Activated CD8-positive, alpha-beta memory T cell treated with anti-CD3 and anti-CD28 coated beads, Interleukin-2, amount 10 ng/mL, durations not matched to agents 7 days and 5 days (primary cell): ENCODE measurements around the gene TRIM63. TPM values are rescaled to one million over a fixed set of nuclear protein-coding genes. Genes with fewer than 3 reads are reported as not detected.
A peak's percentile ranks its signal among the peaks of the same experiment; 100 is the strongest.

Source experiments
- ATAC-seq: fragments of 150-1000 bp; cut with Tn5 transposase; one replicate; pipeline ENCODE4 v1.10.0; 2021; ENCODE audit warnings: moderate library complexity
- CTCF ChIA-PET: fragments of 350-600 bp; sonication (Branson Sonifier 250); formaldehyde crosslinking; loops from one replicate; lab custom pipeline; 2021; ENCODE audit warnings: antibody characterized with exemption; lab: Charles Lee
- DNase-seq: peaks from one replicate; pipeline ENCODE4 v3.0.0-alpha.2; 2020
- H3K27ac Mint-ChIP-seq: one replicate; pipeline ENCODE4 v1.8.0; 2021; ENCODE audit warnings: mild to moderate bottlenecking, mixed read lengths
- H3K27me3 Mint-ChIP-seq: one replicate; pipeline ENCODE4 v1.8.0; 2021; ENCODE audit warnings: mixed read lengths
- H3K36me3 Mint-ChIP-seq: one replicate; pipeline ENCODE4 v1.8.0; 2021; ENCODE audit warnings: mild to moderate bottlenecking, mixed read lengths
- H3K4me1 Mint-ChIP-seq: one replicate; pipeline ENCODE4 v1.8.0; 2021; ENCODE audit warnings: mixed read lengths
- H3K4me3 Mint-ChIP-seq: one replicate; pipeline ENCODE4 v1.8.0; 2021; ENCODE audit warnings: mild to moderate bottlenecking, moderate library complexity, mixed read lengths
- H3K9me3 Mint-ChIP-seq: one replicate; pipeline ENCODE4 v1.8.0; 2022; ENCODE audit warnings: low read depth, mixed read lengths
- total RNA-seq, 2 experiments: library from RNA; stranded (reverse); gene quantifications; one replicate each; pipeline ENCODE4 v1.2.3, GENCODE V29; 2021

The TRIM63 gene
- total RNA-seq, 2 experiments from 2014 or later, result not detected

- Mint-ChIP-seq H3K9me3 (no peaks in the 10 kb centered on the region), H3K4me1 (no peaks in the 10 kb centered on the region), H3K27ac (no peak overlapping the region), H3K36me3 (no peaks in the 10 kb centered on the region), H3K4me3 (no peak overlapping the region), H3K27me3 (peaks cover 50% of the 10 kb centered on the region)
- no peak for DNase-seq
- CTCF ChIA-PET, result no interaction called here
- ATAC-seq, result peak; percentile 12
Measured at GRCh38 chr1:26081267-26082019, 14.0 kb upstream of the TRIM63 start.

GRCh38 chr1:26079960-26080814 lies 12.8 kb upstream of the TRIM63 start:
- H3K27me3 Mint-ChIP-seq, result peaks cover 50% of the 10 kb centered on the region
- no peak for DNase-seq
- H3K9me3 Mint-ChIP-seq, result no peaks in the 10 kb centered on the region
- no peak for ATAC-seq
- H3K27ac Mint-ChIP-seq, result no peak overlapping the region
- no peak overlapping the region for H3K4me3 Mint-ChIP-seq
- no peaks in the 10 kb centered on the region for H3K36me3 Mint-ChIP-seq
- CTCF ChIA-PET, result interaction anchor here (0.8 to 1.5 kb wide), 2 partner anchors 21 to 96 kb away, joined by 3 to 4 read pairs; no protein-coding TSS in a partner anchor
- H3K4me1 Mint-ChIP-seq, result peaks cover 4% of the 10 kb centered on the region

GRCh38 chr1:26079178-26079563 lies 11.7 kb upstream of the TRIM63 start:
- H3K4me3 Mint-ChIP-seq, result no peak overlapping the region

GRCh38 chr1:26078286-26079177 lies 11.1 kb upstream of the TRIM63 start:
- Mint-ChIP-seq H3K27ac (no peak overlapping the region), H3K4me3 (no peak overlapping the region), H3K27me3 (peaks cover 43% of the 10 kb centered on the region), H3K36me3 (no peaks in the 10 kb centered on the region), H3K4me1 (peaks cover 4% of the 10 kb centered on the region), H3K9me3 (no peaks in the 10 kb centered on the region)
- DNase-seq (no peak), ATAC-seq (no peak)
- CTCF ChIA-PET, result interaction anchor here (0.7 to 1.6 kb wide), 3 partner anchors 21 to 67 kb away, joined by 3 to 4 read pairs (median 4); no protein-coding TSS in a partner anchor

More at GRCh38 chr1:26079178-26079563, 11.7 kb upstream of the TRIM63 start:
- CTCF ChIA-PET, result interaction anchor here (1.6 kb wide), 1 partner anchor 66 kb away, joined by 4 read pairs; no protein-coding TSS in a partner anchor
- peaks cover 4% of the 10 kb centered on the region for H3K4me1 Mint-ChIP-seq
- no peak for DNase-seq
- ATAC-seq, result no peak
- no peaks in the 10 kb centered on the region for H3K9me3 Mint-ChIP-seq
- H3K36me3 Mint-ChIP-seq, result no peaks in the 10 kb centered on the region
- H3K27ac Mint-ChIP-seq, result no peak overlapping the region
- peaks cover 45% of the 10 kb centered on the region for H3K27me3 Mint-ChIP-seq

GRCh38 chr1:26077524-26077923 lies 10.1 kb upstream of the TRIM63 start:
- H3K27ac Mint-ChIP-seq, result no peak overlapping the region
- no peak overlapping the region for H3K4me3 Mint-ChIP-seq
- H3K27me3 Mint-ChIP-seq, result peaks cover 46% of the 10 kb centered on the region
- CTCF ChIA-PET, result interaction anchor here (0.9 to 1.2 kb wide), 2 partner anchors 64 to 339 kb away, joined by 3 to 4 read pairs; no protein-coding TSS in a partner anchor
- H3K36me3 Mint-ChIP-seq, result no peaks in the 10 kb centered on the region
- no peak for ATAC-seq
- H3K4me1 Mint-ChIP-seq, result peaks cover 4% of the 10 kb centered on the region
- H3K9me3 Mint-ChIP-seq, result no peaks in the 10 kb centered on the region
- no peak for DNase-seq

GRCh38 chr1:26075421-26076144 lies 8.2 kb upstream of the TRIM63 start:
- Mint-ChIP-seq H3K36me3 (no peaks in the 10 kb centered on the region), H3K9me3 (no peaks in the 10 kb centered on the region), H3K4me1 (peaks cover 4% of the 10 kb centered on the region), H3K4me3 (no peak overlapping the region), H3K27me3 (peaks cover 57% of the 10 kb centered on the region), H3K27ac (no peak overlapping the region)
- CTCF ChIA-PET, result no interaction called here
- no peak for DNase-seq
- ATAC-seq, result no peak

GRCh38 chr1:26072305-26072704 lies 4.9 kb upstream of the TRIM63 start:
- peaks cover 4% of the 10 kb centered on the region for H3K4me1 Mint-ChIP-seq
- no peak for ATAC-seq
- CTCF ChIA-PET, result no interaction called here
- H3K27ac Mint-ChIP-seq, result no peak overlapping the region
- DNase-seq, result no peak
- no peak overlapping the region for H3K4me3 Mint-ChIP-seq
- no peaks in the 10 kb centered on the region for H3K9me3 Mint-ChIP-seq
- no peaks in the 10 kb centered on the region for H3K36me3 Mint-ChIP-seq
- peaks cover 57% of the 10 kb centered on the region for H3K27me3 Mint-ChIP-seq

- Mint-ChIP-seq H3K27me3 (peaks cover 49% of the 10 kb centered on the region), H3K27ac (no peak overlapping the region), H3K36me3 (no peaks in the 10 kb centered on the region), H3K9me3 (no peaks in the 10 kb centered on the region), H3K4me1 (peaks cover 4% of the 10 kb centered on the region), H3K4me3 (no peak overlapping the region)
- CTCF ChIA-PET, result no interaction called here
- DNase-seq (no peak), ATAC-seq (no peak)
Measured at GRCh38 chr1:26070963-26071342, 3.5 kb upstream of the TRIM63 start.

- DNase-seq, result no peak
- no peak for ATAC-seq
- Mint-ChIP-seq H3K4me3 (no peak overlapping the region), H3K4me1 (no peaks in the 10 kb centered on the region), H3K27ac (no peak overlapping the region), H3K9me3 (no peaks in the 10 kb centered on the region), H3K27me3 (peaks cover 52% of the 10 kb centered on the region), H3K36me3 (no peaks in the 10 kb centered on the region)
- CTCF ChIA-PET, result no interaction called here
Measured at GRCh38 chr1:26070296-26070962, 3.0 kb upstream of the TRIM63 start.

GRCh38 chr1:26069941-26070295 lies 2.5 kb upstream of the TRIM63 start:
- Mint-ChIP-seq H3K9me3 (no peaks in the 10 kb centered on the region), H3K27ac (no peak overlapping the region), H3K27me3 (peaks cover 50% of the 10 kb centered on the region), H3K4me3 (no peak overlapping the region), H3K36me3 (no peaks in the 10 kb centered on the region), H3K4me1 (no peaks in the 10 kb centered on the region)
- no peak for DNase-seq
- CTCF ChIA-PET, result no interaction called here
- ATAC-seq, result no peak

GRCh38 chr1:26066857-26067256 lies 573 bp downstream of the TRIM63 start:
- no peaks in the 10 kb centered on the region for H3K36me3 Mint-ChIP-seq
- DNase-seq, result no peak
- no peak for ATAC-seq
- no peak overlapping the region for H3K27ac Mint-ChIP-seq
- CTCF ChIA-PET, result interaction anchor here (0.6 to 2.1 kb wide), 2 partner anchors 20 to 79 kb away, joined by 4 to 7 read pairs; no protein-coding TSS in a partner anchor
- H3K9me3 Mint-ChIP-seq, result no peaks in the 10 kb centered on the region
- H3K27me3 Mint-ChIP-seq, result peaks cover 44% of the 10 kb centered on the region
- H3K4me1 Mint-ChIP-seq, result no peaks in the 10 kb centered on the region
- no peak overlapping the region for H3K4me3 Mint-ChIP-seq

GRCh38 chr1:26066160-26066559 lies 1.3 kb downstream of the TRIM63 start:
- CTCF ChIA-PET, result interaction anchor here (1.2 to 2.1 kb wide), 2 partner anchors 79 to 168 kb away, joined by 3 to 7 read pairs; partner anchors contain the start of gene CEP85
- Mint-ChIP-seq H3K4me3 (no peak overlapping the region), H3K9me3 (no peaks in the 10 kb centered on the region), H3K36me3 (no peaks in the 10 kb centered on the region), H3K27me3 (peaks cover 43% of the 10 kb centered on the region), H3K4me1 (no peaks in the 10 kb centered on the region), H3K27ac (no peak overlapping the region)
- ATAC-seq, result no peak
- no peak for DNase-seq
